K562 (cell line): ENCODE results near the gene SNRPA. TPM values are rescaled to one million over a fixed set of nuclear protein-coding genes. Genes with fewer than 3 reads are reported as not detected.

Source experiments
- CBFB ChIP-seq: sonication (generic); formaldehyde crosslinking; IDR thresholded peaks from 2 replicates; pipeline ENCODE4 v1.4.0; 2020; ENCODE audit warnings: mild to moderate bottlenecking, missing genetic modification reagents
- CEBPB ChIP-seq: fragments of 450-650 bp; IDR thresholded peaks from 2 replicates; pipeline ENCODE4 v1.6.1; 2016; ENCODE audit warnings: missing genetic modification characterization, missing compliant biosample characterization
- RAD51 ChIP-seq: fragments of 450-650 bp; IDR thresholded peaks from 2 replicates; pipeline ENCODE4 v1.7.1; 2016; ENCODE audit warnings: low read depth, mild to moderate bottlenecking, borderline replicate concordance
- THRAP3 ChIP-seq: fragments of 450-650 bp; IDR thresholded peaks from 2 replicates; pipeline ENCODE4 v1.6.1; 2016; ENCODE audit warnings: mild to moderate bottlenecking, inconsistent platforms, borderline replicate concordance
- ZNF232 ChIP-seq: sonication (generic); formaldehyde crosslinking; IDR thresholded peaks from 2 replicates; pipeline ENCODE4 v1.8.0; 2022; ENCODE audit warnings: mild to moderate bottlenecking, missing genetic modification reagents
- ZNF76 ChIP-seq: fragments of 250-450 bp; sonication (Bioruptor Pico); IDR thresholded peaks from 2 replicates; pipeline ENCODE4 v1.4.0; 2020; ENCODE audit warnings: mild to moderate bottlenecking, moderate library complexity, borderline replicate concordance
- polyA plus RNA-seq, 8 experiments: library from polyadenylated mRNA; depleted of rRNA in 4 of 8; stranded (reverse) in 5 of 8; unstranded in 3 of 8; fragments of >200 nt; fragmentation: Nextera tagmentation in 2 of 8; fragmentation: Illumina TruSeq in 1 of 8; extraction: Ambion mirVana in 2 of 8; extraction: Trizol in 1 of 8; gene quantifications; 2 replicates each; pipeline versions ENCODE4 v1.2.1 to v1.2.3, GENCODE V29; 2011 to 2014; ENCODE audit warnings: inconsistent platforms in 1 of 8, missing spikeins in 1 of 8
- total RNA-seq, 7 experiments: library from RNA; depleted of rRNA in 6 of 7; stranded (reverse); fragments of >200 nt in 6 of 7; fragmentation: Illumina TruSeq in 2 of 7; extraction: Trizol in 2 of 7; gene quantifications; 2 replicates each; pipeline versions ENCODE4 v1.2.1 to v1.2.3, GENCODE V29; 2011 to 2021; ENCODE audit warnings: low replicate concordance in 1 of 7
- TF ChIP-seq, protein P1 (sequence below), 2 experiments: fragments of 450-650 bp; IDR thresholded peaks; 2 replicates each; pipeline ENCODE4 v1.6.1; 2018; ENCODE audit warnings: mild to moderate bottlenecking in 2 of 2, low read depth in 1 of 2; ENCODE audit not compliant: partially characterized antibody in 2 of 2
- TF ChIP-seq, protein P2 (sequence below): fragments of 450-650 bp; conservative IDR thresholded peaks from 2 replicates; pipeline ENCODE4 v1.6.1; 2016; ENCODE audit warnings: missing genetic modification characterization, low read depth, mild to moderate bottlenecking, missing compliant biosample characterization, moderate library complexity
- TF ChIP-seq, protein P3 (sequence below): fragments of 450-650 bp; IDR thresholded peaks from 2 replicates; pipeline ENCODE4 v1.7.1; 2018; ENCODE audit warnings: mild to moderate bottlenecking, low read depth; ENCODE audit not compliant: partially characterized antibody
- TF ChIP-seq, protein P4 (sequence below): fragments of 200-800 bp; sonication (Bioruptor generic); IDR thresholded peaks from 2 replicates; pipeline ENCODE4 v1.6.1; 2017; ENCODE audit warnings: missing genetic modification characterization, missing compliant biosample characterization
- TF ChIP-seq, protein P5 (sequence below): fragments of 250-450 bp; sonication (Bioruptor Pico); IDR thresholded peaks from 2 replicates; pipeline ENCODE4 v1.4.0; 2020; ENCODE audit warnings: mild to moderate bottlenecking
- TF ChIP-seq, protein P6 (sequence below), 3 experiments: IDR thresholded peaks in 2 of 3; conservative IDR thresholded peaks in 1 of 3; 2 replicates each; pipeline ENCODE4 v1.5.1; 2011 to 2012; ENCODE audit warnings: low read length in 3 of 3, mild to moderate bottlenecking in 3 of 3, control low read depth in 2 of 3, improper control_type of control experiment in 1 of 3, inconsistent platforms in 1 of 3, low read depth in 1 of 3, mixed read lengths in 1 of 3, moderate library complexity in 1 of 3; ENCODE audit not compliant: insufficient read depth in 2 of 3

SNRPA gene
- total and polyA plus RNA-seq, 9 of the 15 experiments (the other 6 are each of a cell fraction or from before 2014, with no cell fraction given): 16.3 to 311 (median 193) TPM

DNA sequence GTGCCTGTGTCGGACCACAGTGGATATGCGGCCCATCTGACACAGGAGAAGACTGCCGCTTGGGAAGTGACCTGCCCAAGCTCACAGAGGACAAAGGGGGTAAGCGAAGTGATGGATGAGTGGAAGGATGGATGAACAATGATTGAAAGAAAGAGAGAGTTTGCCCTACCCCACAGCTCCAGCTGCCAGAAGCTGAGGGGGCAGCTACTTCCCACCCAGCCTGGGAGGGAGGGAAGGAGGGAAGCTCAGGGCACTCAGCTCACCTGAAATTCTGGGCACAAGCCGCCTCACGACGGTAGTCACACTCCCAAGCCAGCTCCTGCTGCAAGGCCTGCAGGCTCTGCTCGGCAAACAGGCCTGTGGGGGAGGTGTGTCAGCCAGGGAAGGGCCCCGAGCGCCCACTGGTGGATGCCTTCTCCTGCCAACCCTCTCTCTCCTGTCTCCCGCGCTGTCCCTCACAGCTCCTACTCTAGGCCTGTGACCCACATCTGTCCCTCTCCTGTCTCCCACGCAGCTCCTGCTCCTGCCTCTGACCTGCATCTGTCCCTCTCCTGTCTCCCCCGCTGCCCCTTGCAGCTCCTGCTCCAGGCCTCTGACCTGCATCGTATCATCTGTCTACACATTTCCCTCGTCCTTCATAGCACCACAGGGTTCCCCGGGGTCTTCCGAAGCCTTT, 48.5 kb upstream of the SNRPA start (continued):
- TF ChIP-seq, protein P1, sequence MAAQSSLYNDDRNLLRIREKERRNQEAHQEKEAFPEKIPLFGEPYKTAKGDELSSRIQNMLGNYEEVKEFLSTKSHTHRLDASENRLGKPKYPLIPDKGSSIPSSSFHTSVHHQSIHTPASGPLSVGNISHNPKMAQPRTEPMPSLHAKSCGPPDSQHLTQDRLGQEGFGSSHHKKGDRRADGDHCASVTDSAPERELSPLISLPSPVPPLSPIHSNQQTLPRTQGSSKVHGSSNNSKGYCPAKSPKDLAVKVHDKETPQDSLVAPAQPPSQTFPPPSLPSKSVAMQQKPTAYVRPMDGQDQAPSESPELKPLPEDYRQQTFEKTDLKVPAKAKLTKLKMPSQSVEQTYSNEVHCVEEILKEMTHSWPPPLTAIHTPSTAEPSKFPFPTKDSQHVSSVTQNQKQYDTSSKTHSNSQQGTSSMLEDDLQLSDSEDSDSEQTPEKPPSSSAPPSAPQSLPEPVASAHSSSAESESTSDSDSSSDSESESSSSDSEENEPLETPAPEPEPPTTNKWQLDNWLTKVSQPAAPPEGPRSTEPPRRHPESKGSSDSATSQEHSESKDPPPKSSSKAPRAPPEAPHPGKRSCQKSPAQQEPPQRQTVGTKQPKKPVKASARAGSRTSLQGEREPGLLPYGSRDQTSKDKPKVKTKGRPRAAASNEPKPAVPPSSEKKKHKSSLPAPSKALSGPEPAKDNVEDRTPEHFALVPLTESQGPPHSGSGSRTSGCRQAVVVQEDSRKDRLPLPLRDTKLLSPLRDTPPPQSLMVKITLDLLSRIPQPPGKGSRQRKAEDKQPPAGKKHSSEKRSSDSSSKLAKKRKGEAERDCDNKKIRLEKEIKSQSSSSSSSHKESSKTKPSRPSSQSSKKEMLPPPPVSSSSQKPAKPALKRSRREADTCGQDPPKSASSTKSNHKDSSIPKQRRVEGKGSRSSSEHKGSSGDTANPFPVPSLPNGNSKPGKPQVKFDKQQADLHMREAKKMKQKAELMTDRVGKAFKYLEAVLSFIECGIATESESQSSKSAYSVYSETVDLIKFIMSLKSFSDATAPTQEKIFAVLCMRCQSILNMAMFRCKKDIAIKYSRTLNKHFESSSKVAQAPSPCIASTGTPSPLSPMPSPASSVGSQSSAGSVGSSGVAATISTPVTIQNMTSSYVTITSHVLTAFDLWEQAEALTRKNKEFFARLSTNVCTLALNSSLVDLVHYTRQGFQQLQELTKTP (IDR thresholded peaks at IDR 0.05; ENCODE audit: low read depth in 1 of 2, partially characterized antibody in 2 of 2): no peak
- no peak for TF ChIP-seq ZNF232
- no peak for TF ChIP-seq THRAP3
- TF ChIP-seq, protein P2, sequence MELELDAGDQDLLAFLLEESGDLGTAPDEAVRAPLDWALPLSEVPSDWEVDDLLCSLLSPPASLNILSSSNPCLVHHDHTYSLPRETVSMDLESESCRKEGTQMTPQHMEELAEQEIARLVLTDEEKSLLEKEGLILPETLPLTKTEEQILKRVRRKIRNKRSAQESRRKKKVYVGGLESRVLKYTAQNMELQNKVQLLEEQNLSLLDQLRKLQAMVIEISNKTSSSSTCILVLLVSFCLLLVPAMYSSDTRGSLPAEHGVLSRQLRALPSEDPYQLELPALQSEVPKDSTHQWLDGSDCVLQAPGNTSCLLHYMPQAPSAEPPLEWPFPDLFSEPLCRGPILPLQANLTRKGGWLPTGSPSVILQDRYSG (tag): no peak
- TF ChIP-seq CEBPB (tag): no peak
- TF ChIP-seq, protein P3, sequence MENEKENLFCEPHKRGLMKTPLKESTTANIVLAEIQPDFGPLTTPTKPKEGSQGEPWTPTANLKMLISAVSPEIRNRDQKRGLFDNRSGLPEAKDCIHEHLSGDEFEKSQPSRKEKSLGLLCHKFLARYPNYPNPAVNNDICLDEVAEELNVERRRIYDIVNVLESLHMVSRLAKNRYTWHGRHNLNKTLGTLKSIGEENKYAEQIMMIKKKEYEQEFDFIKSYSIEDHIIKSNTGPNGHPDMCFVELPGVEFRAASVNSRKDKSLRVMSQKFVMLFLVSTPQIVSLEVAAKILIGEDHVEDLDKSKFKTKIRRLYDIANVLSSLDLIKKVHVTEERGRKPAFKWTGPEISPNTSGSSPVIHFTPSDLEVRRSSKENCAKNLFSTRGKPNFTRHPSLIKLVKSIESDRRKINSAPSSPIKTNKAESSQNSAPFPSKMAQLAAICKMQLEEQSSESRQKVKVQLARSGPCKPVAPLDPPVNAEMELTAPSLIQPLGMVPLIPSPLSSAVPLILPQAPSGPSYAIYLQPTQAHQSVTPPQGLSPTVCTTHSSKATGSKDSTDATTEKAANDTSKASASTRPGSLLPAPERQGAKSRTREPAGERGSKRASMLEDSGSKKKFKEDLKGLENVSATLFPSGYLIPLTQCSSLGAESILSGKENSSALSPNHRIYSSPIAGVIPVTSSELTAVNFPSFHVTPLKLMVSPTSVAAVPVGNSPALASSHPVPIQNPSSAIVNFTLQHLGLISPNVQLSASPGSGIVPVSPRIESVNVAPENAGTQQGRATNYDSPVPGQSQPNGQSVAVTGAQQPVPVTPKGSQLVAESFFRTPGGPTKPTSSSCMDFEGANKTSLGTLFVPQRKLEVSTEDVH: peak; percentile 67
- TF ChIP-seq RAD51: no peak
- no peak for TF ChIP-seq ZNF76 (CRISPR knock-in tag)
- TF ChIP-seq CBFB (CRISPR knock-in tag): no peak
- TF ChIP-seq, protein P4, sequence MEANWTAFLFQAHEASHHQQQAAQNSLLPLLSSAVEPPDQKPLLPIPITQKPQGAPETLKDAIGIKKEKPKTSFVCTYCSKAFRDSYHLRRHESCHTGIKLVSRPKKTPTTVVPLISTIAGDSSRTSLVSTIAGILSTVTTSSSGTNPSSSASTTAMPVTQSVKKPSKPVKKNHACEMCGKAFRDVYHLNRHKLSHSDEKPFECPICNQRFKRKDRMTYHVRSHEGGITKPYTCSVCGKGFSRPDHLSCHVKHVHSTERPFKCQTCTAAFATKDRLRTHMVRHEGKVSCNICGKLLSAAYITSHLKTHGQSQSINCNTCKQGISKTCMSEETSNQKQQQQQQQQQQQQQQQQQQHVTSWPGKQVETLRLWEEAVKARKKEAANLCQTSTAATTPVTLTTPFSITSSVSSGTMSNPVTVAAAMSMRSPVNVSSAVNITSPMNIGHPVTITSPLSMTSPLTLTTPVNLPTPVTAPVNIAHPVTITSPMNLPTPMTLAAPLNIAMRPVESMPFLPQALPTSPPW (CRISPR knock-in tag): peak; percentile 49; the same call in 1 of the 2 replicates
- TF ChIP-seq, protein P5, sequence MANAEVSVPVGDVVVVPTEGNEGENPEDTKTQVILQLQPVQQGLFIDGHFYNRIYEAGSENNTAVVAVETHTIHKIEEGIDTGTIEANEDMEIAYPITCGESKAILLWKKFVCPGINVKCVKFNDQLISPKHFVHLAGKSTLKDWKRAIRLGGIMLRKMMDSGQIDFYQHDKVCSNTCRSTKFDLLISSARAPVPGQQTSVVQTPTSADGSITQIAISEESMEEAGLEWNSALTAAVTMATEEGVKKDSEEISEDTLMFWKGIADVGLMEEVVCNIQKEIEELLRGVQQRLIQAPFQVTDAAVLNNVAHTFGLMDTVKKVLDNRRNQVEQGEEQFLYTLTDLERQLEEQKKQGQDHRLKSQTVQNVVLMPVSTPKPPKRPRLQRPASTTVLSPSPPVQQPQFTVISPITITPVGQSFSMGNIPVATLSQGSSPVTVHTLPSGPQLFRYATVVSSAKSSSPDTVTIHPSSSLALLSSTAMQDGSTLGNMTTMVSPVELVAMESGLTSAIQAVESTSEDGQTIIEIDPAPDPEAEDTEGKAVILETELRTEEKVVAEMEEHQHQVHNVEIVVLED: no peak
- TF ChIP-seq, protein P6, sequence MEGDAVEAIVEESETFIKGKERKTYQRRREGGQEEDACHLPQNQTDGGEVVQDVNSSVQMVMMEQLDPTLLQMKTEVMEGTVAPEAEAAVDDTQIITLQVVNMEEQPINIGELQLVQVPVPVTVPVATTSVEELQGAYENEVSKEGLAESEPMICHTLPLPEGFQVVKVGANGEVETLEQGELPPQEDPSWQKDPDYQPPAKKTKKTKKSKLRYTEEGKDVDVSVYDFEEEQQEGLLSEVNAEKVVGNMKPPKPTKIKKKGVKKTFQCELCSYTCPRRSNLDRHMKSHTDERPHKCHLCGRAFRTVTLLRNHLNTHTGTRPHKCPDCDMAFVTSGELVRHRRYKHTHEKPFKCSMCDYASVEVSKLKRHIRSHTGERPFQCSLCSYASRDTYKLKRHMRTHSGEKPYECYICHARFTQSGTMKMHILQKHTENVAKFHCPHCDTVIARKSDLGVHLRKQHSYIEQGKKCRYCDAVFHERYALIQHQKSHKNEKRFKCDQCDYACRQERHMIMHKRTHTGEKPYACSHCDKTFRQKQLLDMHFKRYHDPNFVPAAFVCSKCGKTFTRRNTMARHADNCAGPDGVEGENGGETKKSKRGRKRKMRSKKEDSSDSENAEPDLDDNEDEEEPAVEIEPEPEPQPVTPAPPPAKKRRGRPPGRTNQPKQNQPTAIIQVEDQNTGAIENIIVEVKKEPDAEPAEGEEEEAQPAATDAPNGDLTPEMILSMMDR (IDR thresholded peaks at IDR 0.05 in 2 of 3, conservative IDR thresholded peaks at IDR 0.05 in 1 of 3; ENCODE audit: insufficient read depth in 2 of 3, low read depth in 1 of 3, low read length in 3 of 3): peak; percentile 94
